PFSK-1 (cell line): ENCODE results near the gene CLEC16A.

Experiments used
- FOXP2 ChIP-seq: optimal IDR thresholded peaks from 2 replicates; pipeline ENCODE3; 2011; ENCODE audit warnings: borderline replicate concordance, control low read depth, inconsistent platforms; ENCODE audit not compliant: insufficient read depth; ENCODE audit errors: extremely low read length, extremely low read depth
- POLR2AphosphoS5 ChIP-seq: IDR thresholded peaks from 2 replicates; pipeline ENCODE4 v1.6.1; 2012; ENCODE audit warnings: low read depth, mild to moderate bottlenecking, control low read depth, low read length, moderate library complexity
- REST ChIP-seq, 2 experiments: IDR thresholded peaks; 2 replicates each; pipeline versions ENCODE4 v1.6.1 to v1.8.0; 2011 to 2012; ENCODE audit warnings: low read depth in 2 of 2, low read length in 2 of 2, control low read depth in 1 of 2, inconsistent platforms in 1 of 2, mild to moderate bottlenecking in 1 of 2, moderate library complexity in 1 of 2; ENCODE audit not compliant: insufficient read depth in 1 of 2
- SIN3A ChIP-seq: IDR thresholded peaks from 2 replicates; pipeline ENCODE4 v1.6.1; 2012; ENCODE audit warnings: mild to moderate bottlenecking, low read length, moderate library complexity, borderline replicate concordance; ENCODE audit not compliant: insufficient read depth
- TAF1 ChIP-seq: IDR thresholded peaks from 2 replicates; pipeline ENCODE4 v1.6.1; 2012; ENCODE audit warnings: low read length, control low read depth, borderline replicate concordance; ENCODE audit not compliant: insufficient read depth

CLEC16A gene

GRCh38 chr16:11045441-11045840, 101.1 kb downstream of the CLEC16A start:
- TF ChIP-seq REST (IDR thresholded peaks at IDR 0.05; ENCODE audit: insufficient read depth in 1 of 2, low read depth in 2 of 2, low read length in 2 of 2) (no peak), TAF1 (no peak), FOXP2 (no peak), SIN3A (no peak), POLR2AphosphoS5 (no peak)

- TF ChIP-seq REST (IDR thresholded peaks at IDR 0.05; ENCODE audit: insufficient read depth in 1 of 2, low read depth in 2 of 2, low read length in 2 of 2) (no peak), FOXP2 (no peak), SIN3A (no peak), POLR2AphosphoS5 (no peak), TAF1 (no peak)
Measured at GRCh38 chr16:11045846-11046245, 101.5 kb downstream of the CLEC16A start.

- no peak for TF ChIP-seq FOXP2
- no peak for TF ChIP-seq TAF1
- no peak for TF ChIP-seq SIN3A
- TF ChIP-seq POLR2AphosphoS5 = no peak
- TF ChIP-seq REST (IDR thresholded peaks at IDR 0.05; ENCODE audit: insufficient read depth in 1 of 2, low read depth in 2 of 2, low read length in 2 of 2) = no peak
Measured at GRCh38 chr16:11046382-11046931, 102.1 kb downstream of the CLEC16A start.

GRCh38 chr16:11047057-11047456, 102.7 kb downstream of the CLEC16A start:
- TF ChIP-seq TAF1 = no peak

DNA sequence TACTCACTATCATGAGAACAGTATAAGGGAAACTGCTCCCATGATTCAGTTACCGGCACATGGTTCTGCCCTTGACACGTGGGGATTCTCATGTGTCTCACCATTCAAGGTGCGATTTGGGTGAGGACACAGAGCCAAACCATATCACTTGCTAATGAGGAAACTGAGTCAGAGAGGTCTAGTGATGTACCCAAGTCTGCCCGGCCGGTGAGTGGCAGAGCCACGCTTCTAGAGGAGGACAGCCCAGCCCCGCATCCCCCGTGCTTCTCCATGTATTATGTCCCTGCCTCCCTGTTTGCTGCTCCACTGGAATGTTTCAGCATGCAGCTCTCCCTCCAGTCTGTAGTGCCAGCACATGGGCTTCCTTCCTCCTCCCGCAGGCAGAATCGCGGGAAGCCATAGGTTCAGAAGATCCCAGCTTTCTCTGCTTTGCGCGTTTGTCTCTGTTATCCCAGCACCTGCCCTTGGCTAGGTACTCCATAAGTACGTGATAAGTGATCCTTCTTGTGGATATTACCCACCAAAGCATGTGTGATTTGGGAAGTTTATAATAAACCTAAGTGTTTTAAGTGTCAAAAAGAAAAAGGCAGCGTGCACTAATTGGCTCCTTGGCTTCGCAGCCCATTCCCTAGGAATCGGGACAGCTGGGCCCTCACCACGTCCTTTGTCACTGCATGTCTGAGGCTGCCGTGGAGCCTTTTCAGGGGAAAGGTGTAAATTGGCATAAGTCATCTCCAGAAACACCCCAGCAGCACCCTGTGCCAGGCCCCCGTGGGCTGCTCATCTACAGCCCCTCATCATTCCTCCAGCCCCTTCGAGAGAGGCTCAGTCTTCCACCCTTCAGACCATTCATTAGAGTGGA, 103.8 kb downstream of the CLEC16A start:
- no peak for TF ChIP-seq REST (IDR thresholded peaks at IDR 0.05; ENCODE audit: insufficient read depth in 1 of 2, low read depth in 2 of 2, low read length in 2 of 2)
- no peak for TF ChIP-seq TAF1
- TF ChIP-seq FOXP2 = no peak
- TF ChIP-seq POLR2AphosphoS5 = no peak
- no peak for TF ChIP-seq SIN3A
